T-helper 2 cell treated with Interferon-gamma antibody and Interleukin-4, amounts not matched to agents 100 ng/mL and 5 ng/mL, for 36 hours (primary cell): ENCODE results near the gene CD274. TPM values are rescaled to one million over a fixed set of nuclear protein-coding genes. Genes with fewer than 3 reads are reported as not detected.
"Not testable (repeated sequence)": the region's sequence is repeated elsewhere in the genome, so short reads cannot be mapped to it uniquely, and the experiment has no call there.

Experiments
- intact Hi-C: fragments of 100-400 bp; cut with micrococcal nuclease; formaldehyde crosslinking; loops from one replicate; pipeline ENCODE4 v1.15.1; 2023
- total RNA-seq: library from RNA; stranded (reverse); gene quantifications from 2 replicates; pipeline ENCODE4 v1.2.3, GENCODE V29; 2022

CD274 gene
- 11.1 and 12.7 TPM in 2 replicates for total RNA-seq

- intact Hi-C loops = loop anchor here (1.0 to 5.0 kb wide), 8 partner anchors 13 to 1923 kb away; partner anchors contain the start of genes PDCD1LG2, PLGRKT, RFX3 and UHRF2
Measured at GRCh38 chr9:5450359-5451091, at the start of gene CD274. CD274 (plus strand) TSS chr9:5450542; CDS start chr9:5456114, 5,572 bp downstream.

GRCh38 chr9:5402217-5402616 lies 48.1 kb upstream of the CD274 start:
- intact Hi-C loops = no loop called here

GRCh38 chr9:5408596-5408995 lies 41.7 kb upstream of the CD274 start:
- intact Hi-C loops = no loop called here

- intact Hi-C loops = no loop called here
Measured at GRCh38 chr9:5416953-5417352, 33.4 kb upstream of the CD274 start.

- intact Hi-C loops = no loop called here
Measured at GRCh38 chr9:5418481-5418880, 31.9 kb upstream of the CD274 start.

- intact Hi-C loops = loop anchor here (10.0 kb wide), 2 partner anchors 85 to 155 kb away; partner anchors contain the start of gene RLN1
Measured at GRCh38 chr9:5419987-5420386, 30.4 kb upstream of the CD274 start.

GRCh38 chr9:5421163-5421562 lies 29.2 kb upstream of the CD274 start:
- intact Hi-C loops = loop anchor here (10.0 kb wide), 2 partner anchors 86 to 156 kb away; partner anchors contain the start of gene RLN1

- intact Hi-C loops = loop anchor here (10.0 kb wide), 2 partner anchors 87 to 157 kb away; partner anchors contain the start of gene RLN1
Measured at GRCh38 chr9:5422276-5422675, 28.1 kb upstream of the CD274 start.

- intact Hi-C loops = loop anchor here (1.0 to 10.0 kb wide), 5 partner anchors 90 to 674 kb away; partner anchors contain the start of gene RLN1
Measured at GRCh38 chr9:5425006-5425628, 25.2 kb upstream of the CD274 start.

- intact Hi-C loops = loop anchor here (10.0 kb wide), 2 partner anchors 92 to 162 kb away; partner anchors contain the start of gene RLN1
Measured at GRCh38 chr9:5427005-5427404, 23.3 kb upstream of the CD274 start.

GRCh38 chr9:5428172-5428571 lies 22.2 kb upstream of the CD274 start:
- intact Hi-C loops = loop anchor here (10.0 kb wide), 2 partner anchors 93 to 163 kb away; partner anchors contain the start of gene RLN1

- intact Hi-C loops = loop anchor here (10.0 kb wide), 2 partner anchors 94 to 164 kb away; partner anchors contain the start of gene RLN1
Measured at GRCh38 chr9:5428794-5429528, 21.4 kb upstream of the CD274 start.

- intact Hi-C loops = loop anchor here (10.0 kb wide), 2 partner anchors 95 to 165 kb away; partner anchors contain the start of gene RLN1
Measured at GRCh38 chr9:5429873-5430564, 20.3 kb upstream of the CD274 start.

GRCh38 chr9:5430912-5431311 lies 19.4 kb upstream of the CD274 start:
- intact Hi-C loops = no loop called here

- intact Hi-C loops = not testable (repeated sequence)
Measured at GRCh38 chr9:5432890-5433289, 17.5 kb upstream of the CD274 start.

- intact Hi-C loops = not testable (repeated sequence)
Measured at GRCh38 chr9:5433328-5433727, 17.0 kb upstream of the CD274 start.

- intact Hi-C loops = not testable (repeated sequence)
Measured at GRCh38 chr9:5433841-5434810, 16.2 kb upstream of the CD274 start.

GRCh38 chr9:5435912-5436311 lies 14.4 kb upstream of the CD274 start:
- intact Hi-C loops = loop anchor here (5.0 kb wide), 6 partner anchors 406 to 976 kb away; partner anchors contain the start of genes AK3, JAK2 and UHRF2

GRCh38 chr9:5436441-5436840 lies 13.9 kb upstream of the CD274 start:
- intact Hi-C loops = loop anchor here (5.0 kb wide), 6 partner anchors 406 to 976 kb away; partner anchors contain the start of genes AK3, JAK2 and UHRF2
